ENCODE measurements around the gene TANGO6. TPM values are rescaled to one million over a fixed set of nuclear protein-coding genes. Genes with fewer than 3 reads are reported as not detected.
"Not testable (repeated sequence)": the region's sequence is repeated elsewhere in the genome, so short reads cannot be mapped to it uniquely, and the experiment has no call there.

The TANGO6 gene
- total RNA-seq, 6 donors from 2014 or later = 11.7 to 30.4 (median 15.5) TPM

DNA sequence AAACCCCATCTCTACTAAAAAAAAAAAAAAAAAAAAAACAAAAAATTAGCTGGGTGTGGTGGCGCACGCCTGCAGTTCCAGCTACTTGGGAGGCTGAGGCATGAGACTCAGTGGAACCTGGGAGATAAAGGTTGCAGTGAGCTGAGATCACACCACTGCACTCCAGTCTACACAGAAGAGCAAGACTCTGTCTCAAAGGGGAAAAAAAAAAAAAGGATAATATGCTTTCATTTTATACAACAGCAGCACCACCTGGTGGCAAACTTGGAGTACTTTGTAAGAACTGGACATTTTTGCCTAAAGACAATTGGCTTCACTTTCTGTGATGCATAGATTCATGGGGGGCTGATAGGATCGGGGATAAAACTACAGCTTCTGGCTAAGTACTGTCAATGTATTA lies 280.6 kb downstream of the TANGO6 start:
- H3K36me3 ChIP-seq = peaks cover 5 to 29% (median 25%) of the 10 kb centered on the region in 4 donors
- WGBS, 2 donors = 85 to 87% methylated on average over 3 of the region's 3 CpGs
- H3K4me1 ChIP-seq = peaks cover 0 to 12% (median 1%) of the 10 kb centered on the region in 4 donors
- ATAC-seq (ENCODE audit: low FRiP score in 2 of 2) = peak; percentile 63 to 71
- H3K27me3 ChIP-seq = no peaks in the 10 kb centered on the region
- H3K9me3 ChIP-seq = no peaks in the 10 kb centered on the region
- no peak overlapping the region for H3K27ac ChIP-seq
- no peak overlapping the region for H3K4me3 ChIP-seq
- peak in 1 of 2 donors; percentile 41 for DNase-seq
- TF ChIP-seq EP300 (IDR thresholded peaks at IDR 0.05) = no peak
- TF ChIP-seq, protein P1, sequence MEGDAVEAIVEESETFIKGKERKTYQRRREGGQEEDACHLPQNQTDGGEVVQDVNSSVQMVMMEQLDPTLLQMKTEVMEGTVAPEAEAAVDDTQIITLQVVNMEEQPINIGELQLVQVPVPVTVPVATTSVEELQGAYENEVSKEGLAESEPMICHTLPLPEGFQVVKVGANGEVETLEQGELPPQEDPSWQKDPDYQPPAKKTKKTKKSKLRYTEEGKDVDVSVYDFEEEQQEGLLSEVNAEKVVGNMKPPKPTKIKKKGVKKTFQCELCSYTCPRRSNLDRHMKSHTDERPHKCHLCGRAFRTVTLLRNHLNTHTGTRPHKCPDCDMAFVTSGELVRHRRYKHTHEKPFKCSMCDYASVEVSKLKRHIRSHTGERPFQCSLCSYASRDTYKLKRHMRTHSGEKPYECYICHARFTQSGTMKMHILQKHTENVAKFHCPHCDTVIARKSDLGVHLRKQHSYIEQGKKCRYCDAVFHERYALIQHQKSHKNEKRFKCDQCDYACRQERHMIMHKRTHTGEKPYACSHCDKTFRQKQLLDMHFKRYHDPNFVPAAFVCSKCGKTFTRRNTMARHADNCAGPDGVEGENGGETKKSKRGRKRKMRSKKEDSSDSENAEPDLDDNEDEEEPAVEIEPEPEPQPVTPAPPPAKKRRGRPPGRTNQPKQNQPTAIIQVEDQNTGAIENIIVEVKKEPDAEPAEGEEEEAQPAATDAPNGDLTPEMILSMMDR (IDR thresholded peaks at IDR 0.05) = peak in 5 of 6 experiments; percentile 49 to 72 (median 63)

- WGBS, 2 donors = 81 to 90% methylated on average over 6 to 8 of the region's 8 CpGs
- not testable (repeated sequence) for ATAC-seq (ENCODE audit: low FRiP score in 2 of 2)
- DNase-seq = peak in 1 of 2 donors; percentile 15
Measured at GRCh38 chr16:69124406-69124805, 281.1 kb downstream of the TANGO6 start.

GRCh38 chr16:69124961-69125360 lies 281.6 kb downstream of the TANGO6 start:
- H3K36me3 ChIP-seq = peaks cover under 1 to 18% (median 15%) of the 10 kb centered on the region in 4 donors
- ATAC-seq (ENCODE audit: low FRiP score in 2 of 2); H3K4me3 ChIP-seq; H3K9me3 ChIP-seq; H3K27ac ChIP-seq; H3K27me3 ChIP-seq; DNase-seq: not testable (repeated sequence)
- H3K4me1 ChIP-seq = peaks cover 0 to 17% (median 1%) of the 10 kb centered on the region in 4 donors
- WGBS, 2 donors = 95 to 97% methylated on average over 14 of the region's 14 CpGs

More at GRCh38 chr16:69124406-69124805, 281.1 kb downstream of the TANGO6 start:
- peaks cover 5 to 24% (median 20%) of the 10 kb centered on the region in 4 donors for H3K36me3 ChIP-seq
- not testable (repeated sequence) for H3K27me3 ChIP-seq, H3K27ac ChIP-seq, H3K4me3 ChIP-seq, H3K9me3 ChIP-seq
- H3K4me1 ChIP-seq = peaks cover 0 to 12% (median 1%) of the 10 kb centered on the region in 4 donors

DNA sequence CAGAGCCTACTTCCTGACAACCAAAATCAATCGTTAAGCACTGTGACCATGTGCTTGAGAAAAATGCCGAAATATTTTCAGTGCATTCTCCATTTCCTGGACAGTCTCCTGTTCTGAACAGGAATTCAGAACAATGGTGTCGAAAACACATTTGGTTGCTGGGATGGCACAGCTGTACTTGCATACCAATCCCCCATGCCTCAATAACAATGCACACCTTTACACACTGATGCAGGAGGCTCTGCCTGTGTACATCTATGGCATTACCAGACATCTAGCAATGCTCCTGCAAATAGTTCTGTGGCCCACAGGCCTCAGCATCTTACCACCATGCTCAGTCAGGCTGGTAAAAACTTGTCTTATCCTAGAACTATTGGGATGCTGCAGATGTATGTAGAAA lies 282.9 kb downstream of the TANGO6 start:
- no peaks in the 10 kb centered on the region for H3K27me3 ChIP-seq
- H3K4me1 ChIP-seq = peaks cover 10 to 30% (median 12%) of the 10 kb centered on the region in 4 donors
- no peak overlapping the region for H3K4me3 ChIP-seq
- ATAC-seq (ENCODE audit: low FRiP score in 2 of 2) = no peak
- 49 to 75% methylated on average over 3 of the region's 3 CpGs for WGBS, 2 donors
- H3K27ac ChIP-seq = no peak overlapping the region
- peaks cover 0 to 6% (median 2%) of the 10 kb centered on the region in 4 donors for H3K36me3 ChIP-seq
- TF ChIP-seq POLR2AphosphoS5 (IDR thresholded peaks at IDR 0.05) (no peak), EP300 (IDR thresholded peaks at IDR 0.05) (no peak), POLR2A (IDR thresholded peaks at IDR 0.05) (no peak)
- TF ChIP-seq, protein P1 (IDR thresholded peaks at IDR 0.05) = no peak
- no peak for DNase-seq
- H3K9me3 ChIP-seq = no peaks in the 10 kb centered on the region

- not testable (repeated sequence) for H3K27ac ChIP-seq; H3K36me3 ChIP-seq; H3K4me3 ChIP-seq; H3K9me3 ChIP-seq; ATAC-seq (ENCODE audit: low FRiP score in 2 of 2); H3K27me3 ChIP-seq
- DNase-seq = peak in 1 of 2 donors; percentile 12
- H3K4me1 ChIP-seq = peaks cover 10 to 31% (median 13%) of the 10 kb centered on the region in 4 donors
- 94 to 96% methylated on average over 10 of the region's 10 CpGs for WGBS, 2 donors
Measured at GRCh38 chr16:69126801-69127200, 283.5 kb downstream of the TANGO6 start.

GRCh38 chr16:69127966-69128510 lies 284.7 kb downstream of the TANGO6 start:
- H3K4me3 ChIP-seq = no peak overlapping the region
- DNase-seq (no peak), ATAC-seq (ENCODE audit: low FRiP score in 2 of 2) (no peak)
- H3K27ac ChIP-seq = no peak overlapping the region
- TF ChIP-seq POLR2AphosphoS5 (IDR thresholded peaks at IDR 0.05) = no peak
- no peak for TF ChIP-seq POLR2A (IDR thresholded peaks at IDR 0.05)
- no peak for TF ChIP-seq EP300 (IDR thresholded peaks at IDR 0.05)
- TF ChIP-seq, protein P1 (IDR thresholded peaks at IDR 0.05) = no peak
- 95 to 96% methylated on average over 12 of the region's 12 CpGs for whole genome bisulfite sequencing, 2 donors
- peaks cover 12 to 34% (median 14%) of the 10 kb centered on the region in 4 donors for H3K4me1 ChIP-seq
- H3K27me3 ChIP-seq = no peaks in the 10 kb centered on the region
- H3K36me3 ChIP-seq = peaks cover 0 to 5% (median 2%) of the 10 kb centered on the region in 4 donors
- H3K9me3 ChIP-seq = no peaks in the 10 kb centered on the region

All from upper lobe of left lung (tissue), 6 donors.